HG02642 (cell line): ENCODE measurements around the gene CHRNA1.

Source experiments
- ATAC-seq: cut with Tn5 transposase; IDR thresholded peaks from one replicate; pipeline ENCODE4 v1.9.1; 2021; ENCODE audit warnings: mild to moderate bottlenecking; ENCODE audit not compliant: unreplicated experiment, poor library complexity

Gene CHRNA1

GRCh38 chr2:174763780-174764179 is 492 bp downstream of the CHRNA1 start:
- ATAC-seq: no peak

- ATAC-seq: no peak
These were observed 1.8 kb downstream of the CHRNA1 start for GRCh38 chr2:174762464-174762863.

GRCh38 chr2:174761837-174762236 is 2.4 kb downstream of the CHRNA1 start:
- ATAC-seq: no peak

GRCh38 chr2:174760845-174761473 is 3.3 kb downstream of the CHRNA1 start:
- ATAC-seq: no peak

- ATAC-seq: no peak
These were observed 4.7 kb downstream of the CHRNA1 start for GRCh38 chr2:174759381-174760065.

GRCh38 chr2:174756743-174757142 is 7.5 kb downstream of the CHRNA1 start:
- ATAC-seq: no peak

- peak; percentile 30 for ATAC-seq
These were observed 11.1 kb downstream of the CHRNA1 start for GRCh38 chr2:174753038-174753633.

- ATAC-seq: peak; percentile 90
These were observed 11.8 kb downstream of the CHRNA1 start for GRCh38 chr2:174752403-174753037.

- ATAC-seq: peak; percentile 44
These were observed 13.3 kb downstream of the CHRNA1 start for GRCh38 chr2:174750923-174751441.

GRCh38 chr2:174749793-174750192 is 14.5 kb downstream of the CHRNA1 start:
- ATAC-seq: no peak

GRCh38 chr2:174748948-174749347 is 15.3 kb downstream of the CHRNA1 start:
- peak; percentile 38 for ATAC-seq

- ATAC-seq: no peak
These were observed 19.1 kb downstream of the CHRNA1 start for GRCh38 chr2:174745142-174745541.

- no peak for ATAC-seq
These were observed 20.2 kb downstream of the CHRNA1 start for GRCh38 chr2:174744111-174744510.

- no peak for ATAC-seq
These were observed 23.6 kb downstream of the CHRNA1 start for GRCh38 chr2:174740721-174741120.

GRCh38 chr2:174738841-174739240 is 25.4 kb downstream of the CHRNA1 start:
- no peak for ATAC-seq

- ATAC-seq: no peak
These were observed 32.7 kb downstream of the CHRNA1 start for GRCh38 chr2:174731546-174731945.

GRCh38 chr2:174730698-174731018 is 33.6 kb downstream of the CHRNA1 start:
- ATAC-seq: no peak

GRCh38 chr2:174729797-174730697 is 34.2 kb downstream of the CHRNA1 start:
- ATAC-seq: no peak

- no peak for ATAC-seq
These were observed 36.2 kb downstream of the CHRNA1 start for GRCh38 chr2:174728096-174728495.

GRCh38 chr2:174726212-174726611 is 38.1 kb downstream of the CHRNA1 start:
- ATAC-seq: no peak
